Fibroblast of skin of scalp (primary cell): ENCODE results near the gene RGR.

ENCODE experiments used
- DNase-seq: peaks from one replicate; pipeline ENCODE4 v3.0.0-alpha.2; 2013

RGR gene

DNA sequence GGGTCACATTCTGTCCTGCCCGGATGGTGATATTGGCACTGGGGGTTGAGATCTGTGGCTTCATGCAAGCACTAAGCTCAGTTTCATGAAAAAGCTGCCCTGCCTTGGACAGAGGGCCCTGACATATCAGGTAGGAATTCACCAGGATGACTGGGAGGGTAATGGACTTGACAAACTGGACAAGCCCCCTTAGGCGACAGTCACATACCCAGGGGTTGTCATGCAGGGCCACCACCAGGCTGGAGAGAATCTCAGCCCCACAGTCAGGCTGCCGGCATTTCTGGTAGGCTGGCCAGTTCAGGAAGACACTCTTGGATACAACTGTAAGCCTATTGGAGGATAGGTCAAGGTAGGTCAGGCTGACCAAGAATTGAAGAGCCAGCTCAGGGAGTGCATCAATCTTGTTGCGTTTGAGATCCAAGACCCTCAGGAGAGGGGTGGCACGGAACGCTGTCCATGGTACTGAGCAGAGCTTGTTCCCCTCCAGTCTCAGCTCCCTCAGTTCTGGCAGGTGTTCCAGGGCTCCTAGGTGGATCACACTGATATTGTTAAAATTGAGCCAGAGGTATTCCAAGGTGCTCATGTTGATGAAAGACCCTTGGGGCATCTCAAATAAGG is 20.3 kb upstream of the RGR start:
- DNase-seq = no peak

DNA sequence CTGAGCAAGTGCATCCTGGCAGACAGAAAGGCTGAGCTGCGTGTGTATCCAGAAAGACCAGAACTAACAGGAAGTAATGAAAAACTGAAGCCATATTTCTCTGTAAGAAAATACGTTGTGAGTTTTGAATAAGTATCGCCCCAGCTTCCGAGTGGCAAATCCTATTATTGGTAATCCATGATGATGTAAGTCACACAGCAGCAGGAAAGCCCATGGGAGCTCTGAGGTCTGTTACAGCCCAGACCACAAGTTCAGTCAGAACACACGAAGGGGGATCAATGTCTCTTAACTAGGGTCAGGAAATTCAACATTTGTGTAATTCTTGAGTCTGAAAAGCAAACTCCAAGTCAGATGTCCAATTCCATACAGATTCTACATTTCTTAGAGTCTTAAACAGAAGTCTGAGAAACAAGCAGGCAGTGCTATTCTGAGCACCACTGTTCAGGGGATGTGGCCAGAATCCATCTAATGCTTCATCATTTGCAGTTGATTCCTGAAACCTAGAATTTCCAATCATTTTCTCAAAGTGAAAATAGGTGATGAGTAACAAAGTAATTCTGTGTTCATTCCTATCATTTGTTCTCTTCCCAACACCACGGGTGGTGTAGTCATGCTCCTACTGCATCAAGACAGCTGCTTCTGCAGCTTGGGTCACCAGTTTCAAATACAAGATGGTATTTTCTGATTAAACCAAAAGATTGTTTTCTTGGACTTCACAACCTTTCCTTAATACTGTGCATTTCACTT is 19.3 kb upstream of the RGR start, which contains the start of gene LRIT2:
Gene LRIT2 (minus strand): TSS at position 118 of the 747 bp plus-strand sequence. CDS start 24 bp downstream, at position 94.
- no peak for DNase-seq

DNA sequence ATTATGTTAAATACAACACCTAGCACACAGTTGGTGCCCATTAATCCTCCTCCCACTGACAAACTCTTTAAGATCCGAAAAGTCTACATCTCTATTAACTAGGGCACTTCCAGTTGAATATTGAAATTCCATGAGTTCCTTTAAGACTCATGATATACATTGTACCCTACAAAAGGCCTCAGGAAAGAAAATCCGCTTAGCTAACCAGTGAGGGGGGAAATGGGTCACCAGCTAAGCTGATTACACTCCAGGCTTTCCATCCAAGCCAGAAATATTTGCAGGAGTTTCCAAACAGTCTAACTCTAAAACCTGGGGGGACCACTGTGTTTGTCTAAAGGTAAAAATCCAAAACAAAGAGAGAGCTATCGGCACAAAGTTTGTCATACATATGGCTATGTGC is 18.2 kb upstream of the RGR start:
- DNase-seq = no peak

DNA sequence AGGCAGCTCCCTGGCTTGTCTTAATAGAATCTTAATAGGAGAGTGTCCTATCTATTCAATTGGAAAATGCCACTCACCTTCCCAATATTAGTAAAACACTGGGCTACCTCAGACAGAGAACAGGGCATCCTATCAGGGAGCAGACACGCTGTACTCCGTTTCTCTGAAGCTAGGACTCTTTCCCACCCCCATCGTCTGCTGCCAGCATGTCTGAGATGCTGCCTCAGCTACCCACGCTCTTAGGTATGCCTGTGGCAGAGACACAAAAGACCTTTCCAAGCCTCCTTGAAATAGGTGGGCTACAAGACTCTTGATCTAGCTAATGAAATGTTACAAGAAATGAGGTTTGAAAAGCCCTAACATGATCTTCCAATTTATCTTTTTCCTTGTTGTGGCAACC is 17.0 kb upstream of the RGR start:
- no peak for DNase-seq

DNA sequence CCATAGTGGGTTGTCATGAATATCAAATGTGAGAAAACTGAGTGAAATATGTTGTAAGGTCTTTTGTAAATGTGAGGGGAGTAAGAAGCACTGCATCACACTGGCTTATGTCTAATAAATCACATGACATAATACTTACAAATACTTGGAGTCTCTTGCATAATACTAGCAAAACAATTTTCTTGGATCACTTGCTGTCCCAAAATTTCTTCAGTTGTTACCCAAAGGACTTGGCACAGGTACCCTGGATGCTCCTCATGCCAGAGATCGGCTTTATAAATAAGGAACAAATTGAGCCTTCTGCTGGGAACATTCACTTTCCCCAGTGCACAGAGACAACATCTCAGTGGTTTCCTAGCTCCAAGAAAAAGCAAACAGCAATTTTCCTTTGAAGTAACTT is 14.5 kb upstream of the RGR start:
- no peak for DNase-seq

DNA sequence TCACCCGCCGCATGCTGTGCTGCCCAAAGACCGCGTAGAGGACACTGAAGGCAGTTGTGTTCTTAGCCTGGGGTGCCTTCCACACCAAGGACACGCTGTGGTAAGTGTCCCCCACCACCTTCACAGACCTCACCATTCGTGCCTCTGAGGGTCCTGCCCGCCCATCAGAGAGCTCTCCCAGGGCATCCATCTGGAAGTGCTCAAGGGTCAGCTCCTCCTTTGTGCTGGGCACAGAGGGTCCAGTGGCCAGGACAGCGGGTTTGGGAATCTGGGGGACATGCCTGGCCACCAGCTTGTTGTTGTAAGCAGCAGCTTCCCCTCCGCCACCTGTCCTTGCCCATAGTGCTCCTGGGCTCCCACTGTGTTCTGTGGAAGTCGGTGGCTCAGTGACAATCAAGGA is 12.5 kb upstream of the RGR start:
- DNase-seq = no peak

DNA sequence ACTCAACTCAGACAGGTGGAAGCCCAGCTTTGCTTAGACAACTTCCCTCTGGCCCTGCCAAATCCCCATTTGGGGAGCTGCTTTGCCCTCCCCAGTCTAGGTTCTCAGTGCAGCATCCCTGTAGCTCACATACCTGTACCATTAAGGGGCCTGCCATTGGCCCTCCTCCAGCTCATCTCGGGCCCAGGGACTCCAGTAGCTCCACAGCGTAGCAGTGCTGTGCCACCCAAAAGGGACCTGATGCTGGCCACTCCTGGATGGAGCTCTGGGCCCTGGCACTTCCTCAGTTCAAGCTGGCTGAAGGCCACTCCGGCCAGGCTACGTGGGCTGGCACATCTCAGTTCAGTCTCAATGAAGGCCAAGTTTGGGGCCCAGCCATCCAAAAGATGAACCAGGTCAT is 10.9 kb upstream of the RGR start:
- DNase-seq = no peak

DNA sequence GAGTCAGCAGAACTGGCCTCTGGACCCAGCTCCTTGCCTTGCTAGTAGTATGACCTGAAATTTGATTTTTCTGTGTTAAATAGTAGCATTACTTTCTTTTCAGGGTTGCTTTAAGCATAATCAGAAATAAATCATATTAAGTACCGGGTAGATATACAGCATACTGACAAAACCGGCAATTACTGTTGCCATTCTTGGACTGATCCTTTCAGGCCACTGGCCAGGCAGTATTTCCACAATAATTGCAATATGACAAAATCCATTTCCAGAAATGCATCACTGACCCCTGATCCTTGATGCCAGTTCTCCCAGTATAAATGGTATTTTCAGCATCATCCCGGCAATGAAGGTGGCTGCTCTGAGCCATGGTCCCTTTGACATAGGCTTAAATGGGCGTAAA is 10.4 kb upstream of the RGR start:
- no peak for DNase-seq

DNA sequence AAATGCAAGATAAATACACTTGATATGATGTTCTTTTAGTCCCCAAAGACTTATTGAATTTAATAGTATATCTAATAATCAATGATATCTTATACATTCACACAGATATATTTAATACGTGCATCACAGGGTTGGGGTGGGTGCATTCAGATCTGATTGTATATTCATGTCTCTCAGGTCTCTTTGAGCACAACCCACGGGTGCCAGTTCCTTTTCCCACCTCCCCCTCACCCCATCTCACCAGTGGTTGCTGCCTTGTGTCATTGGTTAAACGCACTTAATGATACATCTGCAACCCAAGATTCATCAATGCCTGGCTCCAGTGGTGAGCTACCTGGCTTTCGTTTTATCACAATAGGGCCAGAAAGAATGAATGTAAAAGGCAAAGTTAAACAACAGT is 9.8 kb upstream of the RGR start:
- no peak for DNase-seq

DNA sequence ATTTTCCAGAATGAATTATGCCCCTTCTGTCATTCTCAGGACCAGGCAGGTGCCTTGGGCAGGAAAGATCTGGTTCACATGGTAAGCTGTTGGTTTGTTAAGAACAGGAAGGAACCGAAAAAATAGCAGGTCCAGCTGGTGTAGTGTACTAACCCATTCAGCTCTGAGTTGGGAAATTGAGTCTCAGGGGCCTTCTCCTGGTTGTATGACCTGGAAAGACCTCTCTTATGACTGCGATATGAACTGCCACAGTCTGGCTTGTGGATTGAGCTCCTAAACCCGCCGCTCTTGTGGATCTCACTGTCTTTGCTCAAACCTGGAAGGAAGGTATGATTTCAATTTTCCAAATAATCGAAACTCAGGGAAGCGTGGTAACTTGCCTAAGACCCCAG is 8.1 kb upstream of the RGR start:
- DNase-seq = no peak

DNA sequence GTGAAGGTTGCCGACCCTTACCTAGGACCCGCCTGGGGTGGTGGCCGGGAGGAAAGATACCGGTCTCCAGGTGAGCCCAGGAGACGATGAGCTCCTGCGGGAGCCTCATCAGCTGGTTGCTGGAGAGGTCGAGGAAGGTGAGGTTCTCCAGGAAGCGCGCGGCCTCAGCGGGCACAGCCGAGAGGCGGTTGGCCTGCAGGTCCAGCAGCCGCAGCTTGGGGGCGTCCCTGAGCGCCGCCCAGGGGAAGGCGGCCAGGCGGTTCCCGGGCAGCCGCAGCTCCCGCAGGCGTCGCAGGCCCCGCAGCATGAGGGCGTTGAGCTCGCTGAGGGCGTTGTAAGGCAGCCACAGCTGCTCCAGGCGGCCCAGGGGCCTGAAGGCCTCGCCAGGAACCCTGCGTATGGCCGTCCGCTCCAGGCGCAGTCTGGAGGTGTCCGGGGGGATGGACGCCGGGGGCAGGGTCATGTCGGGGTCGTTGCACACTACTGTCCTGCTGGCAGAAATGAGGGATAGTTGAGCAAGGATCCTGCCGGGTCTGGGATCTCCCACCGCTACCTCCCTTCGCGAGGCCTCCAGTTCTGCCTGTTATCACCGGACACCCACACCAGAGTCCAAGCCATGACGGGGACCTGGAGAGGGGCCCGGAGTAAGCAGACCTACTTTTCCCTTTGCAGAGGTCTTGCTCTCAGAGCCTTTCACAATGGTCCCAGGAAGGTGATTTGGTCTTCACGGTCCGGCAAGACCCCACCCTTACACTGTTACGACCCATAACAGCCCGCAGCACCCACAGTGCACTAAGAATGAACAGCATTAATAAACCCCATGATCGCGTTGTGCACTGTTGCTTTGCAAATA is 7.4 kb upstream of the RGR start:
- DNase-seq = no peak

DNA sequence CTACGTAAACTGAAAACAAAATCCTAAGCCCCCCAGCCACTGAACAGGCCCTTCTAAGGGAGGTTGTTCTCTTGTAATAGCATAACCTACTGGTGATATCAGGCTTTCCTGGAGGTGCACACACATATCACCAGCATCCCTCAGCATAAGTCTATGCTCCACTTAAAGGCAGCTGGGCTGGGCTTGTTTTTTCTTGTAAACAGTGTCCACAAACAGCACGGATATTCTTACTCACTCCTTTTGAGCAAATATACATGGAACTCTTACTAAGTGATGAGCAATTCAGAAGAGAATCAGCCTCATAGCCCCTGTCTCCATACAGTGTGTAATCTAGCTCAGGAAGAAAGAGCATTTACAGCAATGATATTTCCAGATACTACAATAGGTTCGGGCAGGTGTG is 5.9 kb upstream of the RGR start:
- DNase-seq = no peak

DNA sequence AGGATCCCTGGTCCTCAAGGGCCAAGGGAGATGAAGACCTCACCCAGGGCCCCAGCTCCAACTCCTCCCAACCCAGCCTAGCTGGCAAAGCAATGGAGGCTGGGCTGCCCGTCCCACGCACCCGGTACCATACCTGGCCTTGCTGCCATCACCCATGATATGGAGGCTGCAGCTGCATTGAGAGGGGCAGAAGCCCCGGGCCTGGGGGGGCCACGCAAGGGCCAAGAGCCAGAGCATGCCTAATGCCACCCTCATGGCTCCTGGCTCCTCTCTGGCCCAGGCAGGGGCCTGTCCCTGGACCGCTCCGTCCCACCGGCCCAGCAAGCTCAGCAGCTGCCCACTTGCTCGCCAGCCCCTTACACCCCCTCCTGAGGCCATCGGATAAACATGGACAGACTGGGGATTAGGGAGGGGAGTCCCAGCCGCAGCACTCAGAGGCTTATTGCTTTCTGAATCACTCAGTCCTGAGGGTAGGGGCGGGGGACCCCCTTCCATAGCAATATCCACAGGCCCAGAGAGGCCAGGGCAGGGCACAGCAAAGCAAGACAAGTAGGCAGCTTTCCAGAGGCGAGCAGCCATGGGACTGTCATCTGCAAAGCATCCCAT is 3.6 kb upstream of the RGR start, which contains the start of gene LRIT1:
Gene LRIT1 (minus strand): TSS at position 362 of the 606 bp plus-strand sequence. CDS start 107 bp downstream, at position 255.
- no peak for DNase-seq

DNA sequence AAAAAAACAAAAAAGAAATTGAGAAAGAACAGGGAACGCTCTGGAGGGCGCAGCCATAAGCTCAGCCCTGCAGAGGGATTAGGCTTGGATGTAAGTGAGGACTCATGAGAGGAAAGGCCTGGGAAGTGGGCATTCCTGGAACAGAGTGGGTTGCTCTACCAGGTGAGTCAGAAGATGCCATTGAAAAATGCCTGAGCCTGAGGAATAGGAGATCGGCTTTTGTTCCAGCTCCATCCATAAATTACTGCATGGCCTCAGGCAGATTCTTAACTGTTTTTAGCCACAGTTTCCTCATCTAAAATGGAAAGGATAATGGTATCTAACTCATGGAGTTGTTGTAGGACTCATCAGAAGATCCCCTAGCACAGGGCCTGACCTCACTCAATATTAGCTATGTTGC is 1.1 kb upstream of the RGR start:
- DNase-seq = no peak

DNA sequence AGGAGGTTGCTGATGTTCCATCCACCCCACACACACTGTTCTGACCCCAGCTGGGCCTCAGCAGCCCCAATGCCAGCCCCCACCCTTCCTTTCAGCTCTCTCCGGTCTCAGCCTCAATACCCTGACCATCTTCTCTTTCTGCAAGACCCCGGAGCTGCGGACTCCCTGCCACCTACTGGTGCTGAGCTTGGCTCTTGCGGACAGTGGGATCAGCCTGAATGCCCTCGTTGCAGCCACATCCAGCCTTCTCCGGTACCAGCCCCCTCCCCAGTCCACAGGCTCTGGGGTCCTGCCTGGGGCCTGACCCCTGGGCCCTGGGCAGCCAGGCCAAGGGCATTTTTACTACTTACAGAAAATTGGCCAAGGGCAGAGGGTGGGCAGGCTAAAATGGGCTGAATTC is 2.6 kb downstream of the RGR start:
- DNase-seq = no peak

DNA sequence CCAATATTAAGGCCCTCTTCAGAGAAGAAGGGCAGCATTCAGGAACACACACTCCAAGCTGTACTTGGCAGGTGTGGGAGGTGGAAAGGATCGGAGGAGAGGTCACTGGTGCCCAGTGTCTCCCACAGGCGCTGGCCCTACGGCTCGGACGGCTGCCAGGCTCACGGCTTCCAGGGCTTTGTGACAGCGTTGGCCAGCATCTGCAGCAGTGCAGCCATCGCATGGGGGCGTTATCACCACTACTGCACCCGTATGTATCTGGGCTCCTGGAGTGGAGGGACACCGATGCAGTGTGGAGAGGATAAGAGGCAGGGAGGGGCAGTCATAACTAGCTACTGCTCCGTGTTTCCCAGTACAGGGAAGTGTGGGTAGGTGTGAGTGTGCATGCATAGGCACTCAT is 3.9 kb downstream of the RGR start:
- no peak for DNase-seq

DNA sequence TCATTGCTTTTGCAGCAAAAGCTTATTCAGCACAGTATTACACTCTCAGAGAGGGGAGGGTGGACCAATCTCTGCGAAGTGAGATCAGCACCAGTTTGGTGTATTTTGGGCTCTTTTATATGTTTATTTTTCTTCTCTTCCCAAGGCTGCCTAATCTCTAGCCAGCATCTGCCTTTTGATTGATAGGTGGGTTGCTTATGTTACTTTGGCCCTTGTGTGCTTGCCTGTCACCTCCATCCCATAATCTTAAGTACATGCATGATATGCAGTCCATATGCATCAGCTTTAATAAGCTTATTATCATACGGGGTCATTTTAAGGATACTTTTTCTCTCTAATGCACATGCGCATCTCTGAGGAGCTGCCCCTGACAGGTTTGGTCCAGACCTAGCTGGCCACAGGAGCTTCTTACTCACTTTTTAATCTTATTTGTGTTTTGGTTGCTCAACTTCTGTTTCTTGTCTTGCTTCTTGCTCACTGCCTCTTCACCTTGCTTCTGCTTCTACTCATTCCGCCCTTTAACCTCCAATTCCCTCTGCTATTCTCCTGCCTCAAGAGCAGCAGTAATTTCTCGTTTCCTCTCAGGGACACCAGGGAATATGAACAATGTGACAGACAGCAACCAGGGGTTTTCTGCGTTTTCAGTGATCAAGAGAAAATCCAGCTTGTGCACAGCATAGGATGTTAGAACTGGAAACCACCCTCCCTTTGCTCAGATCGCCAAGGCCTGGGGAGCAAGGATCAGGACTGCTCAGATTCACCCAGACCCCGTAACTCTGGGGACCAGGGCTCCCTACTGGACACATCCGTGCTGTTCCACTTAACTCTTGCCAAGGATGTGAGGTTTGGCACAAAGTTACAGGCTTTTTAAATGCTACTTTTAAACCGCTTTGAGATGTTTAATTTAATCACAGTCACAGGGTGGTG is 10.0 kb downstream of the RGR start:
- no peak for DNase-seq

DNA sequence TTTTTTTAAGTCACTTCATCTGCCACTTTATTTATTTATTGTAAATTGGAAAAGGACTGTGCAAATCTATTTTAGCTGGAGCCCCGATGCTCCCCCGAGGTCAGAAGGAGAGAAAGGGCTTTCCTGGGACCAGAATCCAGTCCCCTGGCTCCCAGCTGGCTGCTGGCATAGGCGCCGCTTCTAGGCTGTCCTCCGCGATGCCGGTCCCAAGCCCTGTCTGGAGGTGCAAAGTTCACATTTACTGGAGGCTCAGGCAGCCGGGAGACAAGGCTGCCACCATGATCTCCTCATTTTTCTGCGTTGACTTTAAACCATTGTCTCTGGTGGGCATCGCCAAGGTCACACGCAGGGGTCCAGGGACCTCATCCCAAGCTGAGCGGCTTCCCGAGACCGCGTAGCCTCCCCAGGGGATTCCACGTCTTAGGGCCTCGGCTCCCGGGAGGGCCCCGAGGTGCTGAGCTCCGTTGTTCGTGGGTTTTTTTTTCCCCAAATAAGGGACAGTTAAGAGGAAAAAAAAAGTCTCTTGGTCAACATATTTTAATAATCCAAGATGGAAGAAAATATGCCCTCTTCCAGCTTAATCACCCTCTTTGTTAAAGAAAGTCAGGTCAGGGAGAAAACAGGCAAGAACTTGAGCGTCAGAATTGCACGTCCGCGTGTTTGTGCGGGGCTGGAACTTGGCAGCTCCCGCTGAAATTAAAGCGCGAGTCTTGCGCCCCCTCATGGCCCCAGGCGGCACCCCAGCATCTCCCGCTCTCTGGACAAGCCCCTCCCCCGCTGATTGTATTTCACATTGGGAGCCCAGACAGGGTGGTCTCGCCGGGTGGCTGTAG is 11.9 kb downstream of the RGR start:
- DNase-seq = peak; percentile 38

DNA sequence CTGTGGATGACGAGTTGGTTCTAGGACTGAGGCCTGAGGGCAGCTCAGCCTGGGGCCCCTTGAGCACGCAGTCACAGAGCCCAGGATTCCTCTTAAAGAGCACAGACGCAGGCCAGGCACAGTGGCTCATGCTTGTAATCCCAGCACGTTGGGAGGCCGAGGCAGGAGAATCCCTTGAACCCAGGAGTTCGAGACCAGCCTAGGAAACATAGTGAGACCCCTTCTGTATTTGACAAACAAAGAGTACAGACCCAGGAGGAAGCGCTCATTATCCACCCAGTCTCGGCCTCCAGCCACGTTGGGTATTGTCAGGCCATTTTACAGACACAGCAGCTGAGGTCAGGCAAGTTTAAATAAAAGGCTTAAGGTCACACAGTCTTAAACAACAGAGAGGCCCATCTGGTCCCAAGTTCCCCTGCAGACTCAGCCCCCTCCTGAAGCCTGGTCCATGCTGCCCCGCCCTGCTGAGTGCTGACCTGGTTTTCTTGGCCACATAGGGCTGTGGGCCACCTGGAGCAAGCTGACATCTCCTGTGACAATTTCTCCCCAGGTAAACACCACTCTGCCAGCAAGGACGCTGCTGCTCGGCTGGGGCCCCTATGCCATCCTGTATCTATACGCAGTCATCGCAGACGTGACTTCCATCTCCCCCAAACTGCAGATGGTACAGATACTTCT is 12.6 kb downstream of the RGR start:
- no peak for DNase-seq

DNA sequence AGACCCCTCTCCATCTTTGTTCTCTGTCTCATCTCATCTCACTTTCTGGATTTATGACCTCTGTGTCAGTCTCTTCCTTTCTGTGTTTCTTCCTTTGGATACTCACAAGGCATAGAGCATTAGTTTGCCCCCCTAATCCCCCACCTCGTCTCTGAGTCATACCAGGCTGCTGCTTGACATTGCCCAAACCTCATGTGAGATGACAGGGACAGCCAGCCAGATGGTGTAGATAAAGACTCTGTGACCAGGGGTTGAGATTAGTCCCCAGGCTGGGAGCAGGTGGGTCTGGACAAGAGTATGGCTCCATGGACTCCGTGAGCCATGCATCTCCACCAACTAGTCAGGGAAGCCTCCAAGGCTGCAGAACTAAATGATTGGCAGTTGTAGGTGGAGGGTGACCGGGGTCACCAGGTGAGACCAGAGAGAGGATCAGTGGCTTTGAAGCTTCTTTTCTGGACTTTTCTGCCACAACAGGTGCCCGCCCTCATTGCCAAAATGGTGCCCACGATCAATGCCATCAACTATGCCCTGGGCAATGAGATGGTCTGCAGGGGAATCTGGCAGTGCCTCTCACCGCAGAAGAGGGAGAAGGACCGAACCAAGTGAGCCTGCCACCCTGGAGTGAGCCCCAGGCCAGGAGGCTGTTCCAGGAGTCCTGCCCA is 13.3 kb downstream of the RGR start:
- no peak for DNase-seq
